Measurements from ENCODE around the gene SOAT1. TPM values are rescaled to one million over a fixed set of nuclear protein-coding genes. Genes with fewer than 3 reads are reported as not detected.

The SOAT1 gene
- total and polyA plus RNA-seq, 12 donors, result 36.9 to 803 (median 239) TPM

DNA sequence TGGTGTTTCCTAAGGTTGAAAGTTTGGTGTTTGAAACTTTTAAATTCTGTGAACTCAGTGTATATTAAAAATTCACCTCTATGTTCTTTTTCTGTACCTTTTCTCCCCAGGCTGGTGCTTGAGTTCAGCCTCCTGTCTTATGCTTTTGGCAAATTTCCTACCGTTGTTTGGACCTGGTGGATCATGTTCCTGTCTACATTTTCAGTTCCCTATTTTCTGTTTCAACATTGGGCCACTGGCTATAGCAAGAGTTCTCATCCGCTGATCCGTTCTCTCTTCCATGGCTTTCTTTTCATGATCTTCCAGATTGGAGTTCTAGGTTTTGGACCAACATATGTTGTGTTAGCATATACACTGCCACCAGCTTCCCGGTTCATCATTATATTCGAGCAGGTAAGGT lies 47.3 kb downstream of the SOAT1 start:
- no peaks in the 10 kb centered on the region for H3K9me3 ChIP-seq (replicated peaks in 1 of 3)
- H3K27me3 ChIP-seq, result no peaks in the 10 kb centered on the region
- intact Hi-C loops (cut with DNase I), result no loop called here
- H3K4me1 ChIP-seq (replicated peaks in 1 of 2), result no peaks in the 10 kb centered on the region
- H3K4me3 ChIP-seq, result no peak overlapping the region
- no peak for DNase-seq
- no peak overlapping the region for H3K27ac ChIP-seq
- peaks cover 0 to 85% of the 10 kb centered on the region in 2 donors for H3K36me3 ChIP-seq (replicated peaks in 1 of 2)
- TF ChIP-seq, protein P1, sequence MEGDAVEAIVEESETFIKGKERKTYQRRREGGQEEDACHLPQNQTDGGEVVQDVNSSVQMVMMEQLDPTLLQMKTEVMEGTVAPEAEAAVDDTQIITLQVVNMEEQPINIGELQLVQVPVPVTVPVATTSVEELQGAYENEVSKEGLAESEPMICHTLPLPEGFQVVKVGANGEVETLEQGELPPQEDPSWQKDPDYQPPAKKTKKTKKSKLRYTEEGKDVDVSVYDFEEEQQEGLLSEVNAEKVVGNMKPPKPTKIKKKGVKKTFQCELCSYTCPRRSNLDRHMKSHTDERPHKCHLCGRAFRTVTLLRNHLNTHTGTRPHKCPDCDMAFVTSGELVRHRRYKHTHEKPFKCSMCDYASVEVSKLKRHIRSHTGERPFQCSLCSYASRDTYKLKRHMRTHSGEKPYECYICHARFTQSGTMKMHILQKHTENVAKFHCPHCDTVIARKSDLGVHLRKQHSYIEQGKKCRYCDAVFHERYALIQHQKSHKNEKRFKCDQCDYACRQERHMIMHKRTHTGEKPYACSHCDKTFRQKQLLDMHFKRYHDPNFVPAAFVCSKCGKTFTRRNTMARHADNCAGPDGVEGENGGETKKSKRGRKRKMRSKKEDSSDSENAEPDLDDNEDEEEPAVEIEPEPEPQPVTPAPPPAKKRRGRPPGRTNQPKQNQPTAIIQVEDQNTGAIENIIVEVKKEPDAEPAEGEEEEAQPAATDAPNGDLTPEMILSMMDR (IDR thresholded peaks at IDR 0.05), result no peak
- TF ChIP-seq POLR2A (IDR thresholded peaks at IDR 0.05), result no peak
- WGBS, 4 donors, result 73 to 86% (median 80%) methylated on average over 5 of the region's 5 CpGs

DNA sequence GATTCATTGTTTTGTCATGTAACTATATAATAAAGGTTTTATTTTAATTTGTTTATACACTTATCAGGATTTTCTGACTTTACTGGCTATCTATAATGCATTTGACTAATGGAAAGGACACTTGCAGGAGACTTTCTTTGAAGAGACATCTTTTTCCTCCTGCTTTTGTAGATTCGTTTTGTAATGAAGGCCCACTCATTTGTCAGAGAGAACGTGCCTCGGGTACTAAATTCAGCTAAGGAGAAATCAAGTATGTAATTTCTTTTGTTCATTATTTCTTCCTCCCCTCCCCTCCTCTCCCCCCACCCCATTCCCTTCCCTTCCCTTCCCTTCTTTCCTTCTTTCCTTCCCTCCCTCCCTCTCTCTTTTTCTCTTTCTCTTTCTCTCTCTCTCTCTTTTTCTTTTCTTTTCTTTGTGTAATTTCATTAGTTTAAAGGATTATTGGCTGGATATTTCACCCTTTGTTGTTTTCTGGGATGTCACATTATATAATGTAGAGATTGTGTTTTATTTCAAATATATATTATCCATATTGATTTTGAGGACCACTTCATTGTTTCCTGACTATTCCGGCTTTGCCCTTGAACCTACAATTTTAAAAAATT lies 48.4 kb downstream of the SOAT1 start:
- H3K36me3 ChIP-seq (replicated peaks in 1 of 2), result peaks cover 0 to 90% of the 10 kb centered on the region in 2 donors
- no peak overlapping the region for H3K27ac ChIP-seq
- 64 to 79% (median 68%) methylated on average over 4 of the region's 4 CpGs for WGBS, 4 donors
- H3K9me3 ChIP-seq (replicated peaks in 1 of 3), result no peaks in the 10 kb centered on the region
- H3K4me3 ChIP-seq, result no peak overlapping the region
- DNase-seq, result no peak
- TF ChIP-seq, protein P1 (IDR thresholded peaks at IDR 0.05), result no peak
- TF ChIP-seq POLR2A (IDR thresholded peaks at IDR 0.05), result no peak
- intact Hi-C loops (cut with DNase I), result no loop called here
- H3K4me1 ChIP-seq (replicated peaks in 1 of 2), result no peaks in the 10 kb centered on the region
- H3K27me3 ChIP-seq, result no peaks in the 10 kb centered on the region

DNA sequence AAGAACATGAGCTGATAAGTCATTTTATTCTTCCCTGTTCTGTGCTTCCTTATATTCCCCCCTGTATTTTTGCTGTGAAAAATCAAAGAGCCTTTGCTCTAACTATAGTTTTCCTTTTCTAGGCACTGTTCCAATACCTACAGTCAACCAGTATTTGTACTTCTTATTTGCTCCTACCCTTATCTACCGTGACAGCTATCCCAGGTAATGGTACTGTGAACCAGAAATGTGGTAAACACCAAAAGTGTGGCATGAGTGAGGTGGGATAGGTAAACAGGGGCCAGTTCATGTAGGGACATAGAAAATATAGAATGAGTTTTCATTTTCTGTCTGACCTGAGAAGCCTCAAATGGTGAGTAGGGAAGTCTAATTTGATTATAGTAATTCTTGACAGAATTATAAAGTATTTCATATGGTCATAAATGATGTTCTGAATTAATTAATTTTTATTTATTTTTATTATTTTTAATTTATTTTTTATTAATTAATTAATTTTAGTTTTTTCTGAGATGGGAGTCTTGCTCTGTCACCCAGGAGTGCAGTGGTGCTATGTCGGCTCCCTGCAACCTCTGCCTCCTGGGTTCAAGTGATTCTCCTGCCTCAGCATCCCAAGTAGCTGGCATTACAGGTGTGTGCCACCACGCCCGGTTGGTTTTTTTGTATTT lies 49.3 kb downstream of the SOAT1 start:
- peaks cover 0 to 96% of the 10 kb centered on the region in 2 donors for H3K36me3 ChIP-seq (replicated peaks in 1 of 2)

DNA sequence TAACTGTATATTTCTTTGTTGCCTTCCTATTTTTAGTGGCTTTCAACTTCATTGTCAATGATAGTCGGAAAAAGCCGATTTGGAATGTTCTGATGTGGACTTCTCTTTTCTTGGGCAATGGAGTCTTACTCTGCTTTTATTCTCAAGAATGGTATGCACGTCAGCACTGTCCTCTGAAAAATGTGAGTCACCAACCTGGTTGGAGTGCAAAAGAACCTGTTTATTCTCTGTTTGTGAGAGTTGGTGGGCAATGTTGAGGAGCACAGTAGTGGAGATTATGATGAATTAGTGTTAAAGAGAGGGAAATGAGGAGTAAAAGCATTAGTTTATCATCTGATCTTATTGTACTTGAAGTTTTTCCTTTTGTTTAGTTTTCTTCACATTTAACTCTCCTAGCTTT lies 57.7 kb downstream of the SOAT1 start:
- Histone ChIP-seq H3K36me3 (replicated peaks in 1 of 2) (peaks cover 0 to 59% of the 10 kb centered on the region in 2 donors), H3K9me3 (replicated peaks in 1 of 3) (no peaks in the 10 kb centered on the region), H3K4me1 (replicated peaks in 1 of 2) (peaks cover 6 to 11% of the 10 kb centered on the region in 2 donors), H3K27me3 (no peaks in the 10 kb centered on the region), H3K27ac (peak overlapping the region in 2 of 5 donors; percentile 39 to 56), H3K4me3 (no peak overlapping the region)
- intact Hi-C loops (cut with DNase I), result no loop called here
- no peak for DNase-seq
- WGBS, 4 donors, result 37 to 67% (median 48%) methylated on average over 3 of the region's 3 CpGs
- TF ChIP-seq, protein P1 (IDR thresholded peaks at IDR 0.05), result no peak

More for the DNA sequence above, 49.3 kb downstream of the SOAT1 start:
- no peaks in the 10 kb centered on the region for H3K4me1 ChIP-seq (replicated peaks in 1 of 2)
- no peak overlapping the region for H3K4me3 ChIP-seq
- DNase-seq, result no peak
- no peaks in the 10 kb centered on the region for H3K9me3 ChIP-seq (replicated peaks in 1 of 3)
- TF ChIP-seq, protein P1 (IDR thresholded peaks at IDR 0.05), result no peak
- no peak for TF ChIP-seq POLR2A (IDR thresholded peaks at IDR 0.05)
- intact Hi-C loops (cut with DNase I), result no loop called here
- no peak overlapping the region for H3K27ac ChIP-seq
- 83 to 87% (median 86%) methylated on average over 4 of the region's 4 CpGs for WGBS, 4 donors
- no peaks in the 10 kb centered on the region for H3K27me3 ChIP-seq
